CD4-positive, alpha-beta T cell (primary cell): Measurements from ENCODE around the gene RUNX1. TPM values are rescaled to one million over a fixed set of nuclear protein-coding genes. Genes with fewer than 3 reads are reported as not detected.

Experiments
- ATAC-seq: fragments of 200-7000 bp; cut with Tn5 transposase; one replicate; pipeline ENCODE4 v1.10.0; 2022; ENCODE audit warnings: mild to moderate bottlenecking; ENCODE audit not compliant: poor library complexity
- CTCF ChIA-PET: fragments of 350-600 bp; sonication (Branson Sonifier 250); formaldehyde crosslinking; loops from one replicate; lab custom pipeline; 2021; ENCODE audit warnings: antibody characterized with exemption, inconsistent platforms; lab: Charles Lee
- POLR2A ChIA-PET: fragments of 350-600 bp; sonication (Branson Sonifier 250); formaldehyde crosslinking; loops from one replicate; lab custom pipeline; 2021; ENCODE audit warnings: antibody characterized with exemption, inconsistent platforms; lab: Charles Lee
- DNase-seq, 14 experiments: peaks; one replicate each; pipeline ENCODE4 v3.0.0-alpha.2; 2013 to 2020; ENCODE audit warnings: mixed read lengths in 2 of 14
- H3K27ac ChIP-seq, 2 donors: one replicate each; pipeline versions ENCODE4 v1.5.1 to v1.7.0; 2013; ENCODE audit warnings: low read length in 2 of 2, low read depth in 1 of 2, mild to moderate bottlenecking in 1 of 2
- H3K27me3 ChIP-seq, 2 experiments: 1 replicate in 1 of 2; 2 replicates in 1 of 2; pipeline versions ENCODE4 v1.6.1 to v1.7.0; 2013; ENCODE audit warnings: low read length in 2 of 2, control low read depth in 1 of 2, mild to moderate bottlenecking in 1 of 2, moderate library complexity in 1 of 2; ENCODE audit not compliant: insufficient read depth in 2 of 2, control insufficient read depth in 1 of 2
- H3K36me3 ChIP-seq: one replicate; pipeline ENCODE4 v1.6.1; 2013; ENCODE audit warnings: low read length, control low read depth; ENCODE audit not compliant: insufficient read depth
- H3K4me1 ChIP-seq: one replicate; pipeline ENCODE4 v1.6.1; 2013; ENCODE audit warnings: low read length, control low read depth; ENCODE audit not compliant: insufficient read depth
- H3K4me3 ChIP-seq: one replicate; pipeline ENCODE4 v1.5.1; 2013; ENCODE audit warnings: mild to moderate bottlenecking, low read length, moderate library complexity
- H3K9me3 ChIP-seq, 2 experiments: 1 replicate in 1 of 2; 2 replicates in 1 of 2; pipeline versions ENCODE4 v1.6.1 to v1.7.0; 2013; ENCODE audit warnings: low read length in 2 of 2, mild to moderate bottlenecking in 2 of 2, control low read depth in 1 of 2, moderate library complexity in 1 of 2; ENCODE audit not compliant: control insufficient read depth in 1 of 2, insufficient read depth in 1 of 2
- H3K27ac Mint-ChIP-seq: one replicate; pipeline ENCODE4 v1.8.0; 2020; ENCODE audit warnings: mixed read lengths
- H3K27me3 Mint-ChIP-seq: one replicate; pipeline ENCODE4 v1.8.0; 2021; ENCODE audit warnings: mixed read lengths
- H3K36me3 Mint-ChIP-seq: one replicate; pipeline ENCODE4 v1.8.0; 2021; ENCODE audit warnings: low read depth, mixed read lengths
- H3K4me1 Mint-ChIP-seq: one replicate; pipeline ENCODE4 v1.8.0; 2021; ENCODE audit warnings: low read depth, mixed read lengths
- H3K4me3 Mint-ChIP-seq: one replicate; pipeline ENCODE4 v1.8.0; 2020; ENCODE audit warnings: mild to moderate bottlenecking, mixed read lengths
- H3K9me3 Mint-ChIP-seq: one replicate; pipeline ENCODE4 v1.8.0; 2020; ENCODE audit warnings: mixed read lengths
- intact Hi-C, 2 experiments: fragments of 100-400 bp; cut with DNase I in 1 of 2; cut with micrococcal nuclease in 1 of 2; formaldehyde crosslinking; loops; one replicate each; pipeline versions ENCODE4 v1.15.1 to v1.9.0; 2023 to 2025; cut with DNase I, micrococcal nuclease
- total RNA-seq, 174 experiments: library from RNA in 2 of 174; stranded (reverse) in 2 of 174; gene quantifications; one replicate each; pipeline ENCODE4 v1.2.3 and lab custom pipeline; 2021 to 2026
- TF ChIP-seq, protein P1 (sequence below): fragments of 200-600 bp; IDR thresholded peaks from one replicate; pipeline ENCODE4 v1.8.0; 2022; ENCODE audit warnings: antibody characterized with exemption, mild to moderate bottlenecking

RUNX1 gene
- total RNA-seq, 2 experiments from 2014 or later = 71.7 to 74.3 TPM

DNA sequence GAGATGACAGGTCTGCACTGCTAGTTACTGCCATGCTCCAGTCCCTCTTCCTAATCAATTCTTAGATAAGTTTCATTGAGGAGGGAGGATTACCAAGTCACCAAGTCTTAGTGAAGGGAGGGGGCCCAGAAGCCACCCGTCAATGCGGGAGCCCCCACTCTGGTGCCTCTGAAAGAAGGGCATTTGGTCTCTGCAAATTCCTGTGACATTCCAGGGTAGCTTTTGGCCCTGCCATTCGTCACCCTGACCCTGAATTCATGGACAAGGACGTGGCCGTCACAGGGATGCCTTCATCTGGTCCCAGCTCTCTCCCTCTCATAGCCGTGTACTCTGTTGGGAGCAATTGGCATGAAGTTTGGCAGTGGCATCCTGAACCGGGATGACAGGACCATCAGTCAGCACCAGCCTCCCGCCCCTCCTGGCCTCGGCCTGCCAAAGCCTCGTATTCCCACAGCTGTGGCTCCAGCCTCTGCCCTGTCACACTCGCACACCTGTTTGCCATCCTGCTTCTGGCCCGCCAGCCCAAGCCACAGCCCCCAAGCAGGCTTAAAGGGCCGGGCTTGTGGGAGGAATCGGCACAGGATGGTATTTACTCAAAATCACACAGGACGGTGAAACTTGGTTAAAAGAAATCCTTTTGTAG, 229.6 kb downstream of the RUNX1 start:
- Histone ChIP-seq H3K27ac (no peak overlapping the region), H3K27me3 (no peaks in the 10 kb centered on the region), H3K9me3 (no peaks in the 10 kb centered on the region), H3K4me3 (no peak overlapping the region), H3K4me1 (peaks cover 19% of the 10 kb centered on the region), H3K36me3 (peaks cover 93% of the 10 kb centered on the region)
- DNase-seq (no peak), ATAC-seq (no peak)
- TF ChIP-seq, protein P1, sequence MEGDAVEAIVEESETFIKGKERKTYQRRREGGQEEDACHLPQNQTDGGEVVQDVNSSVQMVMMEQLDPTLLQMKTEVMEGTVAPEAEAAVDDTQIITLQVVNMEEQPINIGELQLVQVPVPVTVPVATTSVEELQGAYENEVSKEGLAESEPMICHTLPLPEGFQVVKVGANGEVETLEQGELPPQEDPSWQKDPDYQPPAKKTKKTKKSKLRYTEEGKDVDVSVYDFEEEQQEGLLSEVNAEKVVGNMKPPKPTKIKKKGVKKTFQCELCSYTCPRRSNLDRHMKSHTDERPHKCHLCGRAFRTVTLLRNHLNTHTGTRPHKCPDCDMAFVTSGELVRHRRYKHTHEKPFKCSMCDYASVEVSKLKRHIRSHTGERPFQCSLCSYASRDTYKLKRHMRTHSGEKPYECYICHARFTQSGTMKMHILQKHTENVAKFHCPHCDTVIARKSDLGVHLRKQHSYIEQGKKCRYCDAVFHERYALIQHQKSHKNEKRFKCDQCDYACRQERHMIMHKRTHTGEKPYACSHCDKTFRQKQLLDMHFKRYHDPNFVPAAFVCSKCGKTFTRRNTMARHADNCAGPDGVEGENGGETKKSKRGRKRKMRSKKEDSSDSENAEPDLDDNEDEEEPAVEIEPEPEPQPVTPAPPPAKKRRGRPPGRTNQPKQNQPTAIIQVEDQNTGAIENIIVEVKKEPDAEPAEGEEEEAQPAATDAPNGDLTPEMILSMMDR = no peak
- Mint-ChIP-seq H3K9me3 (no peaks in the 10 kb centered on the region), H3K27ac (peak overlapping the region; percentile 58), H3K4me3 (no peak overlapping the region), H3K36me3 (peaks cover 96% of the 10 kb centered on the region), H3K27me3 (no peaks in the 10 kb centered on the region), H3K4me1 (peaks cover 37% of the 10 kb centered on the region)
- ChIA-PET CTCF (no interaction called here), POLR2A (no interaction called here)
- intact Hi-C loops = no loop called here

- CTCF ChIA-PET = no interaction called here
- POLR2A ChIA-PET = interaction anchor here (1.1 kb wide), 1 partner anchor 16 kb away, joined by 3 read pairs; no protein-coding TSS in a partner anchor
- H3K27ac ChIP-seq = no peak overlapping the region
These were observed 230.4 kb downstream of the RUNX1 start for GRCh38 chr21:34818662-34819158.

GRCh38 chr21:34817821-34818661, 231.1 kb downstream of the RUNX1 start:
- TF ChIP-seq, protein P1 = no peak
- Mint-ChIP-seq H3K4me3 (no peak overlapping the region), H3K36me3 (peaks cover 96% of the 10 kb centered on the region), H3K27ac (peak overlapping the region; percentile 58), H3K9me3 (no peaks in the 10 kb centered on the region), H3K27me3 (no peaks in the 10 kb centered on the region), H3K4me1 (peaks cover 43% of the 10 kb centered on the region)
- Histone ChIP-seq H3K27me3 (no peaks in the 10 kb centered on the region), H3K9me3 (no peaks in the 10 kb centered on the region), H3K4me1 (peaks cover 31% of the 10 kb centered on the region), H3K27ac (no peak overlapping the region), H3K4me3 (no peak overlapping the region), H3K36me3 (peaks cover 92% of the 10 kb centered on the region)
- ChIA-PET POLR2A (interaction anchor here (1.1 kb wide), 1 partner anchor 16 kb away, joined by 3 read pairs; no protein-coding TSS in a partner anchor), CTCF (no interaction called here)
- DNase-seq (no peak), ATAC-seq (no peak)
- intact Hi-C loops = no loop called here

More at GRCh38 chr21:34818662-34819158, 230.4 kb downstream of the RUNX1 start:
- DNase-seq (no peak), ATAC-seq (no peak)
- no peaks in the 10 kb centered on the region for H3K27me3 Mint-ChIP-seq
- H3K9me3 ChIP-seq = no peaks in the 10 kb centered on the region
- H3K27me3 ChIP-seq = no peaks in the 10 kb centered on the region
- intact Hi-C loops = no loop called here
- H3K36me3 ChIP-seq = peaks cover 89% of the 10 kb centered on the region
- peaks cover 96% of the 10 kb centered on the region for H3K36me3 Mint-ChIP-seq
- H3K27ac Mint-ChIP-seq = peak overlapping the region; percentile 58
- no peak overlapping the region for H3K4me3 ChIP-seq
- H3K4me3 Mint-ChIP-seq = no peak overlapping the region
- H3K9me3 Mint-ChIP-seq = no peaks in the 10 kb centered on the region
- peaks cover 25% of the 10 kb centered on the region for H3K4me1 ChIP-seq
- peaks cover 38% of the 10 kb centered on the region for H3K4me1 Mint-ChIP-seq
- TF ChIP-seq, protein P1 = no peak
